HEK293 (cell line): ENCODE data around the gene DENND1C.

Experiments
- CTCF ChIA-PET: fragments of 350-600 bp; formaldehyde crosslinking; extraction: SDS; loops from one replicate; lab custom pipeline; 2021; ENCODE audit warnings: antibody characterized with exemption; lab: Yijun Ruan, JAX
- POLR2A ChIA-PET: fragments of 300-600 bp; formaldehyde crosslinking; extraction: SDS; loops from one replicate; lab custom pipeline; 2020; ENCODE audit warnings: antibody characterized with exemption, inconsistent platforms; lab: Yijun Ruan, JAX
- H3K27ac ChIP-seq: fragments of 200-500 bp; sonication (Bioruptor generic); 2 replicates; pipeline ENCODE4 v1.5.1; 2014; ENCODE audit warnings: low read depth, low read length, control low read depth, inconsistent platforms; ENCODE audit errors: extremely low read depth
- H3K36me3 ChIP-seq, 2 experiments: fragments of 200-500 bp in 1 of 2; sonication (Bioruptor generic) in 1 of 2; 1 replicate in 1 of 2; 2 replicates in 1 of 2; pipeline ENCODE4 v1.5.1; 2014 to 2017; ENCODE audit warnings: inconsistent platforms in 2 of 2, low read length in 2 of 2; ENCODE audit not compliant: control insufficient read depth in 2 of 2, insufficient read depth in 1 of 2
- H3K4me1 ChIP-seq: fragments of 200-500 bp; sonication (Bioruptor generic); 2 replicates; pipeline ENCODE4 v1.5.1; 2014; ENCODE audit warnings: mild to moderate bottlenecking, low read length, inconsistent platforms; ENCODE audit not compliant: control insufficient read depth, insufficient read depth
- H3K4me3 ChIP-seq: 2 replicates; pipeline ENCODE4 v1.5.1; 2011; ENCODE audit warnings: low read depth, mild to moderate bottlenecking, control low read depth, low read length, moderate library complexity
- H3K9me3 ChIP-seq: fragments of 200-500 bp; sonication (Bioruptor generic); 2 replicates; pipeline ENCODE4 v1.5.1; 2014; ENCODE audit warnings: low read depth, low read length, inconsistent platforms; ENCODE audit not compliant: control insufficient read depth, insufficient read depth
- BCL11A ChIP-seq: fragments of 450-650 bp; formaldehyde crosslinking; IDR thresholded peaks from 2 replicates; pipeline ENCODE4 v1.5.1; 2016; ENCODE audit warnings: low read depth, missing biosample characterization, missing genetic modification characterization
- GLIS1 ChIP-seq: fragments of 450-650 bp; formaldehyde crosslinking; IDR thresholded peaks from 2 replicates; pipeline ENCODE4 v1.5.1; 2016; ENCODE audit warnings: missing biosample characterization, missing genetic modification characterization
- RBAK ChIP-seq: fragments of 450-650 bp; formaldehyde crosslinking; IDR thresholded peaks from 2 replicates; pipeline ENCODE4 v1.5.1; 2016; ENCODE audit warnings: missing biosample characterization, missing genetic modification characterization
- TCF7L2 ChIP-seq: IDR thresholded peaks from 2 replicates; pipeline ENCODE4 v1.6.1; 2011; ENCODE audit warnings: low read depth, mild to moderate bottlenecking, inconsistent platforms, low read length, moderate library complexity, borderline replicate concordance
- YY1 ChIP-seq: fragments of 450-650 bp; formaldehyde crosslinking; IDR thresholded peaks from 2 replicates; pipeline ENCODE4 v1.5.1; 2018; ENCODE audit warnings: missing biosample characterization, missing genetic modification characterization
- ZFP69B ChIP-seq: fragments of 450-650 bp; formaldehyde crosslinking; IDR thresholded peaks from 2 replicates; pipeline ENCODE4 v1.5.1; 2016; ENCODE audit warnings: missing biosample characterization, missing genetic modification characterization
- ZNF366 ChIP-seq: fragments of 450-650 bp; formaldehyde crosslinking; conservative IDR thresholded peaks from 2 replicates; pipeline ENCODE4 v1.5.1; 2016; ENCODE audit warnings: missing biosample characterization, missing genetic modification characterization
- ZNF423 ChIP-seq: fragments of 450-650 bp; formaldehyde crosslinking; IDR thresholded peaks from 2 replicates; pipeline ENCODE4 v1.5.1; 2016; ENCODE audit warnings: missing biosample characterization, missing genetic modification characterization
- ZNF658 ChIP-seq: fragments of 450-650 bp; formaldehyde crosslinking; IDR thresholded peaks from 2 replicates; pipeline ENCODE4; 2016; ENCODE audit warnings: missing biosample characterization, missing genetic modification characterization
- ZNF837 ChIP-seq: fragments of 450-650 bp; formaldehyde crosslinking; IDR thresholded peaks from 2 replicates; pipeline ENCODE4 v1.5.1; 2016; ENCODE audit warnings: missing biosample characterization, missing genetic modification characterization
- TF ChIP-seq, protein P1 (sequence below): fragments of 450-650 bp; formaldehyde crosslinking; IDR thresholded peaks from 2 replicates; pipeline ENCODE4 v1.5.1; 2016; ENCODE audit warnings: missing biosample characterization, missing genetic modification characterization
- TF ChIP-seq, protein P2 (sequence below): fragments of 450-650 bp; formaldehyde crosslinking; IDR thresholded peaks from 2 replicates; pipeline ENCODE4 v1.5.1; 2016; ENCODE audit warnings: missing biosample characterization, missing genetic modification characterization

The DENND1C gene

DNA sequence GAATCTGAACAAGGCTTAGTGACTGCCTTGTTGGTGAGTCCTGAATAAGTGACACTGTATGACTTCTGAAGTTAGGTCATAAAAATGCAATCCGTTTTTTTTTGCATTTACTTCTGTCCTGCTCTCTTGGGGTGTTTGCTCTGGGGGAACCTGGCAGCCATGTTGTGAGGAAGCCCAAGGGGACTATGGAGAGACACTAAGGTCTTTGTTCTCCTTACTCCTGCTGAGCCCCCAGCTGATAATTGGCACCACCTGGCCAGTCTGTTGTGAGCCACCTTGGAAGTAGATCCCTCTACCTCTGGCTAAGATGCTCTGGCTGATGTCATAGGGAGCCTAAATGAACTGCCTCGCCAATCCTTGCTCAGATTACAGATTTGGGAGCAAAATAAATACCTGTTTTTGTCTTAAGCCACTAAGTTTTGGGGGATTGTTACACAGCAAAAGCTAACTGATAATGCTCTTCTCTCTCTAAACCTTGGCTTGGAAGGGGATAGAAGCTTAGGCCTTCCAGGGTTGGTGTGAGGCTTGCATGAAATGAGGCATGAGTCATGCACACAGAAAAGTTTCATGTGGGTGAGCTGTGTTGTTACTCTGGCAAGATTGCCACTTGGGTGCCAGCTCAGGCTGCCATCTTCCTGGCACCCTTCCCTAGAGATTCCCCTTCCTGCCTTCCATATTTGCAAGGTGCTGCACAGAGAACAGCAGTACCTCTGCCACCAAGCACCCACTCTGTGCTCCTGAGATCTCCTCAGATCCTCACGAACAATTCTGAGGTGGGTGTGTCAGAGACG lies 10.4 kb upstream of the DENND1C start:
- CTCF ChIA-PET, result interaction anchor here (0.6 kb wide), 1 partner anchor 28 kb away, joined by 3 read pairs; no protein-coding TSS in a partner anchor
- Histone ChIP-seq H3K9me3 (no peaks in the 10 kb centered on the region), H3K4me3 (no peak overlapping the region), H3K36me3 (peaks cover 0 to 7% of the 10 kb centered on the region in 2 experiments; a peak in 1 of 3 replicates), H3K4me1 (no peaks in the 10 kb centered on the region)
- TF ChIP-seq YY1 (tag by site-specific recombination) (0 out of 2 replicates have a peak, but pooled peaks have one; percentile 14), ZFP69B (tag by site-specific recombination) (no peak), ZNF658 (tag by site-specific recombination) (no peak), GLIS1 (peak; percentile 52; the same call in 1 of the 2 replicates), RBAK (tag by site-specific recombination) (peak; percentile 83; the same call in 1 of the 2 replicates)
- TF ChIP-seq, protein P1, sequence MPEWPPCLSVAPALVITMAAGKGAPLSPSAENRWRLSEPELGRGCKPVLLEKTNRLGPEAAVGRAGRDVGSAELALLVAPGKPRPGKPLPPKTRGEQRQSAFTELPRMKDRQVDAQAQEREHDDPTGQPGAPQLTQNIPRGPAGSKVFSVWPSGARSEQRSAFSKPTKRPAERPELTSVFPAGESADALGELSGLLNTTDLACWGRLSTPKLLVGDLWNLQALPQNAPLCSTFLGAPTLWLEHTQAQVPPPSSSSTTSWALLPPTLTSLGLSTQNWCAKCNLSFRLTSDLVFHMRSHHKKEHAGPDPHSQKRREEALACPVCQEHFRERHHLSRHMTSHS, result no peak
- TF ChIP-seq, all 188 proteins: peak for 3
- H3K27ac ChIP-seq, result no peak overlapping the region
- POLR2A ChIA-PET, result interaction anchor here (0.6 kb wide), 1 partner anchor 1282 kb away, joined by 5 read pairs; no protein-coding TSS in a partner anchor

DNA sequence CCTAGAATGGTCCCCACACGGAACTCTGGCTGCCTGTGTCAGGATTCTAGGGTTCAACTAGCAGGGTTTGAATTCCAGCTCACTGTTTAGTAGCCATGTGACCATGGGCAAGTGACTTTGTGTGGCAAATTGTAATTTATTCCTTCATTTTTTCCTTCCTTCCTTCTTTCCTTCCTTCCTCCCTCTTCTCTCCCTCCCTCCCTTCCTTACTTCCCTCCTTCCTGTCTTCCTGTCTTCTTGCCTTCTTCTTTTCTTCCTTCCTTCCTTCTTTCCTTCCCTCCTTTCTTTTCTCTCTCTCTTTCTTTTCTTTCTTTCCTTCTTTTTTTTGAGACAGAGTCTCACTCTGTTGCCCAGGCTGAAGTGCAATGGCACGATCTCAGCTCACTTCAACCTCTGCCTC lies 8.5 kb upstream of the DENND1C start:
- TF ChIP-seq ZNF366, result peak; percentile 93
- TF ChIP-seq TCF7L2, result no peak
- TF ChIP-seq, all 188 proteins: peak for 1
- CTCF ChIA-PET, result interaction anchor here (0.7 to 1.3 kb wide), 2 partner anchors 8 to 240 kb away, joined by 3 to 7 read pairs; partner anchors contain the start of gene DENND1C
- Histone ChIP-seq H3K9me3 (no peaks in the 10 kb centered on the region), H3K36me3 (no peaks in the 10 kb centered on the region), H3K4me3 (no peak overlapping the region), H3K4me1 (no peaks in the 10 kb centered on the region), H3K27ac (no peak overlapping the region)
- POLR2A ChIA-PET, result no interaction called here

DNA sequence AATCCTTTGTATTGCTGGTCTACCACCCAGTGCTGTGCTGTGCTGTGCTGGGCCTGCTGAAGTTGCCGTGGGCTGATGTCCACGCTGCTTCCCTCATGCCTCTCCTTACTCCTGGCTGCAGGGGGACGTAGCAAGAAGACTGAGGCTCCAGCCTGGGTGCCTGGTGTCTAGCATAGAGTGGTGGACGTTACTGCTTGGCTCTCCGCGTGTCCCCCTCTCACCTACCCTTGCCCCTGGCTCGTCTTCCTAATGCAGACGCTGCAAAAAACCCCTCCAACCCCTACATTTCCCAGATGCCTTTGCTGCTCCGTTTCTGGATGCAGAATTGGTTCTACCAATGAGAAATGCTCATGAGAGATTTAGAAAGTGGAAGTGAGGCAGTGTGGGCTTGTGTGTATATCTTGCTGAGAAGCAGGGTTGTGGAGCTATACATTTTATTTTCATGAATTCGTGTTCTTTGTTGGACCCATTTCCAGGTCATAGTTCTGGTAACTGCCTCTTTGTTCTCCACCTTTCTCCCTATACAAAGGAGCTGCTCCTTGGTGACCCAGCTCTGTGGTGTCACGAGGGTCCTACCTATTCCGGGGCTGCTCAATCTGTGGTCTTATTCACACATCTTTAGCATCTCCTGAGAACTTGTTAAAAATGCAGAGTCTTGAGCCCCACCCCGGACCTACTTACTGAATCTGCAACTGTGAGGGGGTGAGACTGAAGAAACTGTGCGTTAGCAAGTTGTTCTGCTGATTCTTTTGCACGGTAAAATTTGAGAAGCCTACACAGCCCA lies 7.9 kb upstream of the DENND1C start:
- TF ChIP-seq BCL11A (tag by site-specific recombination), result no peak
- no peak for TF ChIP-seq ZNF423
- TF ChIP-seq, all 188 proteins: peak for 0
- H3K9me3 ChIP-seq, result no peaks in the 10 kb centered on the region
- no peak overlapping the region for H3K4me3 ChIP-seq
- H3K27ac ChIP-seq, result no peak overlapping the region
- ChIA-PET POLR2A (no interaction called here), CTCF (interaction anchor here (0.7 kb wide), 1 partner anchor 241 kb away, joined by 3 read pairs; no protein-coding TSS in a partner anchor)
- H3K36me3 ChIP-seq, result no peaks in the 10 kb centered on the region
- H3K4me1 ChIP-seq, result no peaks in the 10 kb centered on the region

DNA sequence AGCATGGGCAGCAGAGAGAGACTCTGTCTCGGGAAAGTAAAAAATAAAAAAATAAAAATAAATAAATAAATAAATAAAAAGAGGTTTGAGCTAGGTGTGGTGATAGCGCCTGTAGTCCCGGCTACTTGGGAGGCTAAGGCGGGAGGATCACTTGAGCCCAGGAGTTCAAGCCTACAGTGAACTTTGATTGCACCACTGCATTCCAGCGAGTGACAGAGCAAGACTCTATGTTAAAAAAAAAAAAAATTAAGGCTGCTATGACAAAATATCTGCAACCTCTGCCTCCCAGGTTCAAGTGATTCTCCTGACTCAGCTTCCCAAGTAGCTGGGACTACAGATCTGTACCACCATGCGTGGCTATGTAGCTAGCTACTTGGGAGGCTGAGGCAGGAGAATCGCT lies 3.2 kb upstream of the DENND1C start:
- Histone ChIP-seq H3K4me1 (no peaks in the 10 kb centered on the region), H3K36me3 (no peaks in the 10 kb centered on the region), H3K27ac (no peak overlapping the region), H3K4me3 (no peak overlapping the region), H3K9me3 (no peaks in the 10 kb centered on the region)
- ChIA-PET CTCF (interaction anchor here (0.6 to 0.7 kb wide), 2 partner anchors 52 to 282 kb away, joined by 3 to 4 read pairs; partner anchors contain the start of gene SH2D3A), POLR2A (no interaction called here)
- no peak for TF ChIP-seq RBAK (tag by site-specific recombination)
- TF ChIP-seq ZNF837 (tag by site-specific recombination), result no peak
- TF ChIP-seq, protein P2, sequence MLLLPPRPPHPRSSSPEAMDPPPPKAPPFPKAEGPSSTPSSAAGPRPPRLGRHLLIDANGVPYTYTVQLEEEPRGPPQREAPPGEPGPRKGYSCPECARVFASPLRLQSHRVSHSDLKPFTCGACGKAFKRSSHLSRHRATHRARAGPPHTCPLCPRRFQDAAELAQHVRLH, result no peak
